H1 (cell line): ENCODE results near the gene XPO5. TPM values are rescaled to one million over a fixed set of nuclear protein-coding genes. Genes with fewer than 3 reads are reported as not detected.

ENCODE experiments used
- CTCF ChIA-PET: fragments of 300-600 bp; sonication (Branson Sonifier 250); formaldehyde crosslinking; loops from one replicate; lab custom pipeline; 2021; ENCODE audit not compliant: partially characterized antibody; lab: Charles Lee
- POLR2A ChIA-PET: fragments of 300-600 bp; sonication (Branson Sonifier 250); formaldehyde crosslinking; loops from one replicate; lab custom pipeline; 2021; ENCODE audit warnings: inconsistent platforms; ENCODE audit not compliant: partially characterized antibody; lab: Charles Lee
- DNase-seq, 2 experiments: peaks; one replicate each; pipeline versions ENCODE4 v3.0.0 to v3.0.0-alpha.2; 2010 to 2022; ENCODE audit warnings: low spot score in 2 of 2, low read depth in 1 of 2, mixed read lengths in 1 of 2
- FAIRE-seq: peaks from 2 replicates; lab custom pipeline; 2011; peaks lifted over from hg19 to GRCh38; lab: Jason Lieb, UNC
- H2AFZ ChIP-seq: 2 replicates; pipeline ENCODE4 v1.8.1; 2012; ENCODE audit warnings: low read length, inconsistent platforms
- H2AK5ac ChIP-seq: 2 replicates; pipeline ENCODE4 v1.6.1; 2013; ENCODE audit warnings: low read depth, low read length
- H2BK120ac ChIP-seq: replicated peaks from 2 replicates; pipeline ENCODE3; 2013; ENCODE audit warnings: low read depth, low read length, inconsistent platforms
- H2BK12ac ChIP-seq: 2 replicates; pipeline ENCODE4 v1.6.1; 2013; ENCODE audit warnings: low read depth, low read length
- H2BK15ac ChIP-seq: 2 replicates; pipeline ENCODE4 v1.6.1; 2013; ENCODE audit warnings: low read length
- H2BK20ac ChIP-seq: 2 replicates; pipeline ENCODE4 v1.6.1; 2013; ENCODE audit warnings: low read length
- H2BK5ac ChIP-seq: 2 replicates; pipeline ENCODE4 v1.6.1; 2013; ENCODE audit warnings: low read depth, low read length
- H3K14ac ChIP-seq: 2 replicates; pipeline ENCODE4 v1.6.1; 2013; ENCODE audit warnings: inconsistent platforms; ENCODE audit not compliant: insufficient read length
- H3K18ac ChIP-seq: 2 replicates; pipeline ENCODE4 v1.6.1; 2013; ENCODE audit warnings: low read length; ENCODE audit errors: extremely low read depth
- H3K23ac ChIP-seq: 2 replicates; pipeline ENCODE4 v1.6.1; 2013; ENCODE audit warnings: inconsistent platforms; ENCODE audit not compliant: insufficient read length
- H3K23me2 ChIP-seq: 2 replicates; pipeline ENCODE4 v1.6.1; 2013; ENCODE audit warnings: low read depth, low read length
- H3K27ac ChIP-seq: 2 replicates; pipeline ENCODE4 v1.6.1; 2011; ENCODE audit warnings: low read depth, low read length, inconsistent platforms
- H3K27me3 ChIP-seq, 4 experiments: replicated peaks in 1 of 4; 1 replicate in 1 of 4; 2 replicates in 3 of 4; pipeline versions ENCODE4 v1.6.1 to v1.8.1; 2011 to 2013; ENCODE audit warnings: low read length in 3 of 4, mild to moderate bottlenecking in 3 of 4, inconsistent platforms in 2 of 4, mixed read lengths in 2 of 4, moderate library complexity in 1 of 4; ENCODE audit not compliant: control insufficient read depth in 3 of 4, insufficient read depth in 3 of 4; ENCODE audit errors: extremely low read depth in 1 of 4
- H3K36me3 ChIP-seq, 4 experiments: 2 replicates each; pipeline versions ENCODE4 v1.6.1 to v1.8.1; 2011 to 2013; ENCODE audit warnings: mild to moderate bottlenecking in 4 of 4, low read length in 3 of 4, moderate library complexity in 2 of 4, control low read depth in 1 of 4, inconsistent platforms in 1 of 4; ENCODE audit not compliant: insufficient read depth in 4 of 4, control insufficient read depth in 2 of 4
- H3K4ac ChIP-seq: replicated peaks from 2 replicates; pipeline ENCODE3; 2013; ENCODE audit warnings: low read length, low read depth, mixed read lengths, inconsistent platforms; ENCODE audit not compliant: insufficient read length
- H3K4me1 ChIP-seq, 4 experiments: replicated peaks in 1 of 4; 1 replicate in 1 of 4; 2 replicates in 3 of 4; pipeline versions ENCODE4 v1.6.1 to v1.8.1; 2011 to 2013; ENCODE audit warnings: low read length in 3 of 4, inconsistent platforms in 2 of 4, mixed read lengths in 1 of 4; ENCODE audit not compliant: insufficient read depth in 4 of 4, control insufficient read depth in 3 of 4
- H3K4me2 ChIP-seq, 2 experiments: 2 replicates each; pipeline versions ENCODE4 v1.6.1 to v1.8.1; 2011 to 2013; ENCODE audit warnings: low read depth in 2 of 2, low read length in 2 of 2, control low read depth in 1 of 2, inconsistent platforms in 1 of 2, mild to moderate bottlenecking in 1 of 2; ENCODE audit not compliant: insufficient read depth in 1 of 2
- H3K4me3 ChIP-seq, 4 experiments: fragments of 200-600, 300-600 bp in 1 of 4; sonication (generic), shearing (Covaris generic), sonication (Bioruptor Twin) in 1 of 4; 2 replicates each; pipeline versions ENCODE4 v1.5.1 to v1.8.1; 2011 to 2016; ENCODE audit warnings: low read length in 4 of 4, low read depth in 3 of 4, control low read depth in 2 of 4, inconsistent platforms in 2 of 4, mild to moderate bottlenecking in 2 of 4, mixed read lengths in 1 of 4, moderate library complexity in 1 of 4; ENCODE audit not compliant: insufficient read depth in 2 of 4; ENCODE audit errors: extremely low read depth in 1 of 4
- H3K56ac ChIP-seq: replicated peaks from 2 replicates; pipeline ENCODE3; 2013; ENCODE audit warnings: low read depth, mild to moderate bottlenecking, mixed read lengths, low read length, inconsistent platforms; ENCODE audit not compliant: insufficient read length
- H3K79me1 ChIP-seq: 2 replicates; pipeline ENCODE4 v1.6.1; 2013; ENCODE audit warnings: low read depth, low read length, control low read depth
- H3K79me2 ChIP-seq, 2 experiments: 2 replicates each; pipeline versions ENCODE4 v1.6.1 to v1.8.1; 2012 to 2013; ENCODE audit warnings: low read length in 2 of 2, mild to moderate bottlenecking in 2 of 2, inconsistent platforms in 1 of 2; ENCODE audit not compliant: insufficient read depth in 2 of 2, control insufficient read depth in 1 of 2
- H3K9ac ChIP-seq, 4 experiments: replicated peaks in 1 of 4; 1 replicate in 1 of 4; 2 replicates in 3 of 4; pipeline versions ENCODE4 v1.6.1 to v1.8.1; 2011 to 2013; ENCODE audit warnings: low read depth in 3 of 4, low read length in 3 of 4, control low read depth in 2 of 4, mild to moderate bottlenecking in 2 of 4, moderate library complexity in 2 of 4, inconsistent platforms in 1 of 4; ENCODE audit errors: extremely low read depth in 1 of 4
- H3K9me3 ChIP-seq, 2 experiments: 2 replicates each; pipeline versions ENCODE4 v1.6.1 to v1.8.1; 2012 to 2013; ENCODE audit warnings: mild to moderate bottlenecking in 2 of 2, moderate library complexity in 2 of 2, control low read depth in 1 of 2, inconsistent platforms in 1 of 2, low read depth in 1 of 2, low read length in 1 of 2, mixed read lengths in 1 of 2; ENCODE audit not compliant: insufficient read depth in 2 of 2
- H4K20me1 ChIP-seq, 2 experiments: replicated peaks in 1 of 2; 2 replicates each; pipeline versions ENCODE3 to v1.8.1; 2011 to 2013; ENCODE audit warnings: inconsistent platforms in 2 of 2, low read length in 2 of 2, mild to moderate bottlenecking in 1 of 2; ENCODE audit not compliant: insufficient read depth in 2 of 2, control insufficient read depth in 1 of 2
- H4K5ac ChIP-seq: 2 replicates; pipeline ENCODE4 v1.6.1; 2013; ENCODE audit warnings: low read length, low read depth, mixed read lengths, inconsistent platforms; ENCODE audit not compliant: insufficient read length
- H4K8ac ChIP-seq: 2 replicates; pipeline ENCODE4 v1.8.0; 2013; ENCODE audit warnings: mild to moderate bottlenecking, moderate library complexity, low read length, inconsistent platforms; ENCODE audit not compliant: insufficient read depth; ENCODE audit errors: extremely low read depth
- H4K91ac ChIP-seq: replicated peaks from 2 replicates; pipeline ENCODE3; 2013; ENCODE audit warnings: low read length, mixed read lengths, inconsistent platforms; ENCODE audit not compliant: insufficient read length
- ASH2L ChIP-seq: fragments of 200-600, 300-600 bp; sonication (generic); IDR thresholded peaks from one replicate; pipeline ENCODE4 v1.7.1; 2017; ENCODE audit warnings: low read length
- ATF2 ChIP-seq: IDR thresholded peaks from 2 replicates; pipeline ENCODE4 v1.6.1; 2012; ENCODE audit warnings: low read length, inconsistent platforms
- CBX5 ChIP-seq: fragments of 300-800, 300-1000 bp; sonication (generic); IDR thresholded peaks from 2 replicates; pipeline ENCODE4 v1.7.1; 2016; ENCODE audit warnings: antibody characterized with exemption, low read length, low read depth
- EGR1 ChIP-seq: IDR thresholded peaks from 2 replicates; pipeline ENCODE4 v1.6.1; 2011; ENCODE audit warnings: low read depth, low read length, borderline replicate concordance
- EZH2 ChIP-seq: fragments of 200-600 bp; sonication (generic); IDR thresholded peaks from 2 replicates; pipeline ENCODE4 v1.7.1; 2012; ENCODE audit warnings: low read depth, mild to moderate bottlenecking, moderate library complexity, low read length, inconsistent platforms; ENCODE audit not compliant: severe bottlenecking
- HDAC2 ChIP-seq, 2 experiments: fragments of 300-600 bp in 1 of 2; sonication (generic) in 1 of 2; IDR thresholded peaks; 2 replicates each; pipeline ENCODE4 v1.6.1; 2011 to 2012; ENCODE audit warnings: low read depth in 2 of 2, low read length in 2 of 2, mild to moderate bottlenecking in 2 of 2, moderate library complexity in 2 of 2, borderline replicate concordance in 1 of 2, inconsistent platforms in 1 of 2
- NRF1 ChIP-seq: IDR thresholded peaks from 2 replicates; pipeline ENCODE4 v1.6.1; 2011; ENCODE audit warnings: mild to moderate bottlenecking, low read depth, low read length, improper control_type of control experiment
- RBBP5 ChIP-seq: IDR thresholded peaks from 2 replicates; pipeline ENCODE4 v1.7.1; 2012; ENCODE audit warnings: low read depth, mild to moderate bottlenecking, inconsistent platforms, low read length, moderate library complexity, borderline replicate concordance
- WGBS, 2 experiments: shearing (Covaris generic) in 1 of 2; methylation state at CpG; one replicate each; pipeline versions ENCODE4 v1.1.6 to v1.1.7; 2013 to 2015; ENCODE audit warnings: low lambda C conversion rate in 2 of 2, mixed read lengths in 2 of 2, inconsistent platforms in 1 of 2, low coverage in 1 of 2, missing lambda C conversion rate in 1 of 2; ENCODE audit not compliant: insufficient replicate concordance in 2 of 2, insufficient coverage in 1 of 2, insufficient read length in 1 of 2; ENCODE audit errors: extremely low coverage in 1 of 2, missing lambda C conversion rate in 1 of 2; 5-methylcytosine and 5-hydroxymethylcytosine counted together
- polyA plus RNA-seq, 7 experiments: library from polyadenylated mRNA; depleted of rRNA in 3 of 7; stranded (reverse) in 5 of 7; unstranded in 2 of 7; fragments of >200 nt in 5 of 7; fragments of 200-250 nt in 2 of 7; gene quantifications; 1 replicate in 5 of 7; 2 replicates in 1 of 7; 4 replicates in 1 of 7; pipeline versions ENCODE4 v1.2.1 to v1.2.3, GENCODE V29; 2011 to 2013; ENCODE audit warnings: missing spikeins in 2 of 7, mixed read lengths in 2 of 7
- total RNA-seq: library from RNA; stranded (reverse); fragmentation: NEBNext Ultra II Directional; extraction: Animal tissue kit (Norgen Biotek cat#: 25700); gene quantifications from 2 replicates; pipeline ENCODE4 v1.2.1, GENCODE V29; 2021

The XPO5 gene
- total and polyA plus RNA-seq, 2 of the 8 experiments (the other 6 are each of a cell fraction or from before 2014, with no cell fraction given): 80.6 to 95.7 TPM

- Histone ChIP-seq H3K4me2 (peak within 1 kb of the TSS; percentile 73 to 89), H3K4ac (no peak within 1 kb of the TSS), H2BK120ac (no peak within 1 kb of the TSS), H3K14ac (no peak within 1 kb of the TSS), H3K4me1 (peaks cover 4 to 14% (median 12%) of the 10 kb centered on the region in 4 experiments; a peak in 6 of 7 replicates), H3K27ac (peak within 1 kb of the TSS; percentile 70), H3K23ac (no peak within 1 kb of the TSS), H3K79me2 (peaks cover 14 to 44% of the 10 kb centered on the region in 2 experiments), H2AFZ (peak within 1 kb of the TSS; percentile 93; the same call in 1 of the 2 replicates), H3K36me3 (no peaks in the 10 kb centered on the region), H3K18ac (peak within 1 kb of the TSS; percentile 66; the same call in 1 of the 2 replicates), H2BK5ac (peak within 1 kb of the TSS; percentile 22; the same call in 1 of the 2 replicates), H4K5ac (no peak within 1 kb of the TSS), H2BK12ac (no peak within 1 kb of the TSS), H2AK5ac (no peak within 1 kb of the TSS; the same call in 1 of the 2 replicates), H3K79me1 (peaks cover 11% of the 10 kb centered on the region), H3K56ac (peak within 1 kb of the TSS; percentile 37), H3K27me3 (no peaks in the 10 kb centered on the region), H3K23me2 (peaks cover 4% of the 10 kb centered on the region; the same call in 1 of the 2 replicates), H3K9ac (peak within 1 kb of the TSS; percentile 62 to 79 (median 68)), H2BK15ac (no peak within 1 kb of the TSS), H4K20me1 (peaks cover 1 to 2% of the 10 kb centered on the region in 2 experiments), H4K91ac (no peak within 1 kb of the TSS), H2BK20ac (no peak within 1 kb of the TSS), H3K4me3 (peak within 1 kb of the TSS; percentile 43 to 79 (median 57)), H3K9me3 (no peaks in the 10 kb centered on the region), H4K8ac (peak within 1 kb of the TSS; percentile 89; the same call in 1 of the 2 replicates)
- DNase-seq: peak; percentile 67 to 100
- 8% methylated on average over 21 of the region's 34 CpGs; no CpG with 5 or more reads in 1 of the 2 experiments for WGBS, 2 experiments
- ChIA-PET POLR2A (interaction anchor here (0.6 to 1.9 kb wide), 17 partner anchors 9 to 88 kb away, joined by 3 to 8 read pairs (median 4); partner anchors contain the start of genes DLK2, POLR1C and YIPF3), CTCF (interaction anchor here (2.3 to 32.9 kb wide), 2 partner anchors 21 to 23 kb away, joined by 6 to 536 read pairs; partner anchors contain the start of gene LRRC73)
- no peak for FAIRE-seq
- TF ChIP-seq HDAC2 (IDR thresholded peaks at IDR 0.05; ENCODE audit: borderline replicate concordance in 1 of 2, low read depth in 2 of 2, low read length in 2 of 2) (peak in 1 of 2 experiments; percentile 34; a peak in 1 of 4 replicates), CBX5 (no peak), EGR1 (peak; percentile 11; the same call in 1 of the 2 replicates), ATF2 (peak; percentile 62; the same call in 1 of the 2 replicates), ASH2L (peak; percentile 73), NRF1 (no peak), RBBP5 (0 out of 2 replicates have a peak, but pooled peaks have one; percentile 59), EZH2 (no peak)
These were observed 98.4 kb downstream of the XPO5 start, which contains the start of gene TJAP1 for GRCh38 chr6:43477235-43478007. Gene TJAP1, plus strand, starts transcription at chr6:43477570. Its CDS starts 21,432 bp downstream, at chr6:43499002.
